Upper lobe of left lung (tissue), 6 donors: ENCODE measurements around the gene CD96. TPM values are rescaled to one million over a fixed set of nuclear protein-coding genes. Genes with fewer than 3 reads are reported as not detected.

ENCODE experiments used
- ATAC-seq, 2 donors: fragments of 200-7000 bp; cut with Tn5 transposase; one replicate each; pipeline ENCODE4 v1.9.1; 2022; ENCODE audit warnings: mild to moderate bottlenecking in 2 of 2, moderate library complexity in 2 of 2; ENCODE audit not compliant: low FRiP score in 2 of 2
- DNase-seq, 2 donors: peaks; one replicate each; pipeline ENCODE4 v3.0.0-alpha.2; 2019 to 2020
- H3K27ac ChIP-seq, 4 donors: fragments of 200-600 bp; sonication (generic); one replicate each; pipeline ENCODE4 v1.5.1; 2016 to 2019
- H3K27me3 ChIP-seq, 4 donors: fragments of 200-600 bp; sonication (generic); one replicate each; pipeline ENCODE4 v1.5.1; 2017 to 2019
- H3K36me3 ChIP-seq, 4 donors: fragments of 200-600 bp; sonication (generic); one replicate each; pipeline ENCODE4 v1.5.1; 2016 to 2019
- H3K4me1 ChIP-seq, 4 donors: fragments of 200-600 bp; sonication (generic); one replicate each; pipeline ENCODE4 v1.5.1; 2018 to 2019
- H3K4me3 ChIP-seq, 4 donors: fragments of 200-600 bp; sonication (generic); one replicate each; pipeline ENCODE4 v1.5.1; 2017 to 2019; ENCODE audit warnings: mild to moderate bottlenecking in 2 of 4, moderate library complexity in 1 of 4
- H3K9me3 ChIP-seq, 4 donors: fragments of 200-600 bp; sonication (generic); one replicate each; pipeline ENCODE4 v1.5.1; 2018 to 2019
- EP300 ChIP-seq, 4 donors: sonication (generic); formaldehyde crosslinking; IDR thresholded peaks; one replicate each; pipeline ENCODE4 v1.5.1; 2017; ENCODE audit warnings: antibody characterized with exemption in 4 of 4, control low read depth in 2 of 4
- POLR2A ChIP-seq, 4 donors: fragments of 450-650 bp; IDR thresholded peaks; one replicate each; pipeline ENCODE4 v1.5.1; 2016 to 2017; ENCODE audit warnings: antibody characterized with exemption in 4 of 4, mild to moderate bottlenecking in 2 of 4
- POLR2AphosphoS5 ChIP-seq, 2 donors: sonication (generic); formaldehyde crosslinking; IDR thresholded peaks; one replicate each; pipeline ENCODE4 v1.5.1; 2017; ENCODE audit warnings: antibody characterized with exemption in 2 of 2
- WGBS, 2 donors: methylation state at CpG; one replicate each; pipeline ENCODE4 v1.1.5; 2017 to 2018; 5-methylcytosine and 5-hydroxymethylcytosine counted together
- total RNA-seq, 6 donors: library from RNA; depleted of rRNA in 4 of 6; stranded (reverse); fragments of >200 nt in 4 of 6; gene quantifications; one replicate each; pipeline versions ENCODE4 v1.1.0 to v1.2.1, GENCODE V29; 2016 to 2021
- TF ChIP-seq, protein P1 (sequence below), 6 experiments: fragments of 450-650 bp in 4 of 6; fragments of 200-600 bp in 2 of 6; sonication (generic) in 2 of 6; IDR thresholded peaks; one replicate each; pipeline ENCODE4 v1.5.1; 2016 to 2019; ENCODE audit warnings: antibody characterized with exemption in 6 of 6
- donor health status: DM: no; HTN: no; CAD: no; lungs with moderate emphysema.
- donor health status: DM: no; HTN: yes; CAD: no; lungs with severe emphysema.

The CD96 gene
- total RNA-seq, 6 donors from 2014 or later: 2.4 to 18.2 (median 4.4) TPM

DNA sequence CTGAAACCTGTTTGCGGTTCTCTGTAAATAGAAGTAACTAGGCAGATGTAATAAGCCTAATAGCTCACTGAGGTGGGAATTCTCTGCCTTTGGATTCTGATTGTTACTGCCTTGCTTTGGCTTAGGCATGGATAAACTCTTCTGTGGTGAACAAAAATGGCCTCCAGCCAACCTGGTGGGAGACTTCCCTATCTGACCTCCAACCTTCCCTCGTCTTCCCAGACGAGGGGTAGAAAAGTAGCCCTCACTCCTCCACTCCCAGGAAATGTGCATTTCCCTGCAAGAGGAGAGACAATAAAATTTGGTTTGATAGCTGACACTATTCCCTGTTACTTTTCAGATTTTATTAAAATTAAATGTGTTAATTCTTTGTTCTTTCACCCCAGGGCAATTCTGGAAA lies 606 bp upstream of the CD96 start:
- 49 to 58% methylated on average over 3 of the region's 3 CpGs for WGBS, 2 donors
- ATAC-seq (no peak), DNase-seq (no peak)
- TF ChIP-seq POLR2AphosphoS5 (IDR thresholded peaks at IDR 0.05) (no peak), EP300 (IDR thresholded peaks at IDR 0.05) (no peak), POLR2A (IDR thresholded peaks at IDR 0.05) (no peak)
- TF ChIP-seq, protein P1, sequence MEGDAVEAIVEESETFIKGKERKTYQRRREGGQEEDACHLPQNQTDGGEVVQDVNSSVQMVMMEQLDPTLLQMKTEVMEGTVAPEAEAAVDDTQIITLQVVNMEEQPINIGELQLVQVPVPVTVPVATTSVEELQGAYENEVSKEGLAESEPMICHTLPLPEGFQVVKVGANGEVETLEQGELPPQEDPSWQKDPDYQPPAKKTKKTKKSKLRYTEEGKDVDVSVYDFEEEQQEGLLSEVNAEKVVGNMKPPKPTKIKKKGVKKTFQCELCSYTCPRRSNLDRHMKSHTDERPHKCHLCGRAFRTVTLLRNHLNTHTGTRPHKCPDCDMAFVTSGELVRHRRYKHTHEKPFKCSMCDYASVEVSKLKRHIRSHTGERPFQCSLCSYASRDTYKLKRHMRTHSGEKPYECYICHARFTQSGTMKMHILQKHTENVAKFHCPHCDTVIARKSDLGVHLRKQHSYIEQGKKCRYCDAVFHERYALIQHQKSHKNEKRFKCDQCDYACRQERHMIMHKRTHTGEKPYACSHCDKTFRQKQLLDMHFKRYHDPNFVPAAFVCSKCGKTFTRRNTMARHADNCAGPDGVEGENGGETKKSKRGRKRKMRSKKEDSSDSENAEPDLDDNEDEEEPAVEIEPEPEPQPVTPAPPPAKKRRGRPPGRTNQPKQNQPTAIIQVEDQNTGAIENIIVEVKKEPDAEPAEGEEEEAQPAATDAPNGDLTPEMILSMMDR (IDR thresholded peaks at IDR 0.05): no peak
- Histone ChIP-seq H3K27ac (peak overlapping the region in 2 of 4 donors; percentile 5 to 26), H3K27me3 (no peaks in the 10 kb centered on the region), H3K4me3 (no peak overlapping the region), H3K4me1 (peaks cover 0 to 7% (median 5%) of the 10 kb centered on the region in 4 donors), H3K36me3 (no peaks in the 10 kb centered on the region), H3K9me3 (no peaks in the 10 kb centered on the region)

DNA sequence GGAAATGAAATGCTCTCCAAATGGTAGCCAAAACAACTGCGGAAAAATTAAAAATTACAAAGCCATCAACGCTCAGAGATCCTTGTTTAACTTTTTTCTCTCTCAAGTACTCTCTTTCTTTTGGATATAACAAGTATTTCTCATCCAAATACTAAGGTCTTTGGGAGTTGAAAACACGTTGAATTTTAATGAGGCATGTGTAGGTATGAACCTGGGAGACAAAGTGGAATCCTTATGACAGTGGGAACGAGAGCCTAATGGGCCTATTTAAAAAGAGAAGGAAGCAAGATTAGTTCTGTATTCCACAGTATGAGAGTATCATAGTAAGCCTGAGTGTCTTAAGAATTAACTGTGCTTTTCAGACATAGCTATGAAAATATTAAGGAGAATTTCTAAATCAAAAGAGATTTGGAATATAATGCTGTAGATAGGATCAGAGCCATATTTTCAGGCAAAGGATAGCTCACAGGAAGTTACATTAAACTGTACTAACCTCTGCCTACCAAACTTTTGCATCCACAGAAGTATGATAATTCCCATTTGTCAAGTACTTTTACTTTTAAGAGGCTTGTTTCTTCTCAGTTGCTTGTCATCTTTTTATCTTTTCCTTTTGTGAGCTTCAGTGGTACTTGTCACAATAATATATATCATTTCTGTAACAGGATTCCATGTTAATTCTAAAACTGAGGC lies 759 bp downstream of the CD96 start:
- no peak for DNase-seq
- Histone ChIP-seq H3K36me3 (no peaks in the 10 kb centered on the region), H3K4me1 (peaks cover 0 to 7% (median 5%) of the 10 kb centered on the region in 4 donors), H3K9me3 (no peaks in the 10 kb centered on the region), H3K4me3 (peak overlapping the region in 3 of 4 donors; percentile 14 to 17 (median 15)), H3K27me3 (no peaks in the 10 kb centered on the region), H3K27ac (peak overlapping the region in 2 of 4 donors; percentile 38 to 57)
- TF ChIP-seq, protein P1 (IDR thresholded peaks at IDR 0.05): no peak
- TF ChIP-seq POLR2AphosphoS5 (IDR thresholded peaks at IDR 0.05) (no peak), POLR2A (IDR thresholded peaks at IDR 0.05) (no peak), EP300 (IDR thresholded peaks at IDR 0.05) (no peak)
- WGBS, 2 donors: 73 to 82% methylated on average over 4 of the region's 4 CpGs
- no peak for ATAC-seq

DNA sequence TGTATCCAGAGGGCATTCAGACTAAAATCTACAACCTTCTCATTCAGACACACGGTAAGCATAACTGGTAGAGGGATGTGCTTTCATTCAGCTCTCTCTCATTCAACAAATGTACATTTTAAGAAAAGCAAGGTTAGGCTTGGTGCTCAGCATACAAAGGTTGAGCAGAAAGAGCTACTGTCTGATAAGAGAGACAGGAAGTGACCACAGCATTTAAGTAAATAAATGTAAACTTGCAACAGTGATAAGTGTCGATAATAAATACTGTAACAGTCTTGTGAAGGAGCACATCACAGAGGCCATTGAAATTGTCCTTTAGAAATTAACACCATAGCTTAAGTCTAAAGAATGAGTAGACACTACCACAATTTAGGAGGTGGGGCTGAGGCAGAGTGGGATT lies 3.4 kb downstream of the CD96 start:
- H3K4me1 ChIP-seq: peaks cover 0 to 13% (median 6%) of the 10 kb centered on the region in 4 donors
- H3K36me3 ChIP-seq: no peaks in the 10 kb centered on the region
- no peak for ATAC-seq
- no peak for TF ChIP-seq EP300 (IDR thresholded peaks at IDR 0.05)
- TF ChIP-seq POLR2AphosphoS5 (IDR thresholded peaks at IDR 0.05): no peak
- DNase-seq: no peak
- H3K27me3 ChIP-seq: no peaks in the 10 kb centered on the region
- no peak overlapping the region for H3K4me3 ChIP-seq
- no peak overlapping the region for H3K27ac ChIP-seq
- WGBS, 2 donors: 54 to 56% methylated on average over 2 of the region's 2 CpGs
- no peaks in the 10 kb centered on the region for H3K9me3 ChIP-seq

DNA sequence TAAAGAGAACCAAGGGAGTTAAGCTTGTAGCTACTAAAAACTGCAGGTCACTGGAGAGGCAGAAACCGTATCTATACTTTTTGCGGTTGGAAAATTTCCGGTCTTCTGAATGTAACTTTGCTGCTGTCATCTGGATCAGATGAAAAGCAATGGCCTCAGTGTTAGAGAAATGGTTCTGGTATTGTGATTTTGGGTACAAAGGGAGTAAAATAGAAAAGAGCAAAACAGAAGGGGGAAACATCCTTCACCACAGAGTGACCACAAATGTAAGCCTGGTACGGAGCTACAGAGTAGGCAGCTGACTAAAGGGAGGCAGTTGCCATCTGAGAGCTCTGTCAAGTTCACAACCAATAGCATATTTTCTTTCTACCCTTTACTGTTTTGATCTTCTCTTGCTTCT lies 5.6 kb downstream of the CD96 start:
- H3K9me3 ChIP-seq: no peaks in the 10 kb centered on the region
- no peaks in the 10 kb centered on the region for H3K27me3 ChIP-seq
- ATAC-seq: peak in 1 of 2 donors; percentile 43
- H3K4me3 ChIP-seq: no peak overlapping the region
- WGBS, 2 donors: 62 to 64% methylated on average over 4 of the region's 4 CpGs
- TF ChIP-seq POLR2AphosphoS5 (IDR thresholded peaks at IDR 0.05): no peak
- TF ChIP-seq, protein P1 (IDR thresholded peaks at IDR 0.05): no peak
- no peak for TF ChIP-seq EP300 (IDR thresholded peaks at IDR 0.05)
- TF ChIP-seq POLR2A (IDR thresholded peaks at IDR 0.05): no peak
- H3K27ac ChIP-seq: no peak overlapping the region
- H3K36me3 ChIP-seq: no peaks in the 10 kb centered on the region
- H3K4me1 ChIP-seq: peaks cover 0 to 13% (median 6%) of the 10 kb centered on the region in 4 donors
- no peak for DNase-seq

DNA sequence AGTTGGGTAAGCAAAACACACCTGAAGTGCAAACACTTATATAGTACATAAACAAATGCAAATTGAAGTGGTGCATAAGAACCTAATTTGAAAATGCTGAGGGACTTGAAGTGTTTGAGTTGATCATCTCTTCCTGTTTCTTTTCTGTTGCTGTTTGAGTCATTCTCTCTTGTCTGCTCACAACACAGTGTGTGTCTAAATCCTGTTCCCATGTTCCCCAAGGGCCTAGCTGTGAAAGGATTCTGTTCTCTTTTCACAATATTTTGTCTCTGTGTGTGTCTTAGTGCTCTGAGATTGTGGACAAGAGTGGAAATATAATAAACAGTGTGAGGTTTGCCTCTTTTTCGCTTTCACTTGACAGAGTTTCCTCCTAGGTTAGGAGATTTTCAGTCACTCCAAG lies 6.1 kb downstream of the CD96 start:
- H3K27me3 ChIP-seq: no peaks in the 10 kb centered on the region
- DNase-seq (no peak), ATAC-seq (peak in 1 of 2 donors; percentile 38)

More for the DNA sequence above, 6.1 kb downstream of the CD96 start:
- TF ChIP-seq EP300 (IDR thresholded peaks at IDR 0.05): no peak
- TF ChIP-seq, protein P1 (IDR thresholded peaks at IDR 0.05): no peak
- TF ChIP-seq POLR2AphosphoS5 (IDR thresholded peaks at IDR 0.05): no peak
- TF ChIP-seq POLR2A (IDR thresholded peaks at IDR 0.05): no peak
- WGBS, 2 donors: 65 to 76% methylated on average over 1 of the region's 1 CpG
- peak overlapping the region in 1 of 4 donors; percentile 19 for H3K27ac ChIP-seq
- H3K4me1 ChIP-seq: peaks cover 0 to 13% (median 6%) of the 10 kb centered on the region in 4 donors
- no peaks in the 10 kb centered on the region for H3K36me3 ChIP-seq
- H3K4me3 ChIP-seq: no peak overlapping the region
- H3K9me3 ChIP-seq: no peaks in the 10 kb centered on the region
